NT2/D1 (cell line): ENCODE data around the gene RTP2.

Experiments
- DNase-seq: peaks from one replicate; pipeline ENCODE4 v3.0.0-alpha.2; 2011; ENCODE audit warnings: low read depth, low spot score
- H3K27me3 ChIP-seq: 2 replicates; pipeline ENCODE4 v1.6.0; 2011; ENCODE audit warnings: mild to moderate bottlenecking; ENCODE audit not compliant: insufficient read length, insufficient read depth
- H3K36me3 ChIP-seq: 2 replicates; pipeline ENCODE4 v1.6.1; 2011; ENCODE audit warnings: mild to moderate bottlenecking, low read length, mixed read lengths; ENCODE audit not compliant: insufficient read depth, insufficient read length
- H3K4me1 ChIP-seq: 2 replicates; pipeline ENCODE4 v1.5.1; 2011; ENCODE audit not compliant: insufficient read depth, insufficient read length
- H3K4me3 ChIP-seq: 2 replicates; pipeline ENCODE4 v1.5.1; 2011; ENCODE audit warnings: low read depth; ENCODE audit not compliant: insufficient read length
- H3K9ac ChIP-seq: 2 replicates; pipeline ENCODE4 v1.6.0; 2011; ENCODE audit warnings: low read depth; ENCODE audit not compliant: insufficient read length
- H3K9me3 ChIP-seq: 2 replicates; pipeline ENCODE4 v1.5.1; 2011; ENCODE audit warnings: mild to moderate bottlenecking, low read length; ENCODE audit not compliant: insufficient read depth
- SUZ12 ChIP-seq: IDR thresholded peaks from 2 replicates; pipeline ENCODE4 v1.6.1; 2011; ENCODE audit not compliant: insufficient read length, insufficient read depth; ENCODE audit errors: extremely low read depth
- YY1 ChIP-seq: IDR thresholded peaks from 2 replicates; pipeline ENCODE4 v1.6.1; 2011; ENCODE audit not compliant: insufficient read length, insufficient read depth
- ZNF274 ChIP-seq: IDR thresholded peaks from 2 replicates; pipeline ENCODE4 v1.6.1; 2011; ENCODE audit warnings: mild to moderate bottlenecking, low read depth, low read length

The RTP2 gene

DNA sequence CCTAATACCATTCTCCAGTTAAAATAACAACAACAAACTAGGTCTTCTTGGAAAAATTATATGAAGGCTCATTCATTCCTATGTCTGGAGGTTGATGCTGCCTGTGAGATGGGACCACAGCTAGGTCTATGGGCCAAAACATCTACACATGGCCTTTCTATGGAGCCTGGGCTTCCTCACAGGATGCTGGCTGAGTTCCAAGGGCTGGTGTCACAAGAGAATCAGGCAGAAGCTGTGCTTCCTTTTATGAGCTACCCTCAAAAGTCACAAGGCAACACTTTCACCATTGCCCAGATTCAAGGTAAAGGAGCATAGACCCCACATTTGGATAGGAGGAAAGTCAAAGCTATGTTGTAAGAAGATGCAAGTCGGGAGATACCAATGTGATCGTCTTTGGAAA lies 4.6 kb upstream of the RTP2 start:
- Histone ChIP-seq H3K4me3 (no peak overlapping the region), H3K4me1 (no peaks in the 10 kb centered on the region), H3K36me3 (no peaks in the 10 kb centered on the region), H3K27me3 (no peaks in the 10 kb centered on the region), H3K9me3 (no peaks in the 10 kb centered on the region), H3K9ac (no peak overlapping the region)
- DNase-seq = no peak
- TF ChIP-seq ZNF274 (no peak), SUZ12 (no peak), YY1 (no peak)

DNA sequence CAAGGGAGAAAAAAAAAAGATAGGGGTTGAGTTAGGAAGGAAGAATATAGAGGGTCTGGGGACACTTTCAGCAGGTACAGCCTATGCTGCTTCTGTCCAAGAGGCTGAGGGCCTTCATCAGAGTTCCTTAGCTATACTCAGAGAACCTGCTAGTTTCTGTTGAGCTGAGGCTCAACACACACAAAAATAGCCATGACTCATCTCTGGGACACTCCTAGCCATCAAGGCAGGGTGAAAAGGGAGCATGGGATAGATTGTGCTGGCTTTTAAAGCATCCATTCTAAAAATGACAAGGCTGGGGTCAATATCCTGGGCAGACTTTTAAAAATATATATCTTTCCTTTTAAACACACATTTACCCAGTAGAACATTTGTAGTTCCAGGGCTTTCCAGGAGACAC lies 2.8 kb upstream of the RTP2 start:
- no peaks in the 10 kb centered on the region for H3K9me3 ChIP-seq
- H3K36me3 ChIP-seq = no peaks in the 10 kb centered on the region
- H3K9ac ChIP-seq = no peak overlapping the region
- H3K4me1 ChIP-seq = no peaks in the 10 kb centered on the region
- no peak for TF ChIP-seq YY1
- no peak for TF ChIP-seq ZNF274
- no peak for TF ChIP-seq SUZ12
- no peak overlapping the region for H3K4me3 ChIP-seq
- no peaks in the 10 kb centered on the region for H3K27me3 ChIP-seq
- no peak for DNase-seq

- TF ChIP-seq ZNF274 (no peak), SUZ12 (no peak), YY1 (no peak)
- Histone ChIP-seq H3K4me3 (no peak overlapping the region), H3K9ac (no peak overlapping the region), H3K36me3 (no peaks in the 10 kb centered on the region), H3K4me1 (no peaks in the 10 kb centered on the region), H3K9me3 (no peaks in the 10 kb centered on the region), H3K27me3 (no peaks in the 10 kb centered on the region)
- no peak for DNase-seq
Measured at GRCh38 chr3:187700249-187700648, 2.1 kb downstream of the RTP2 start.

DNA sequence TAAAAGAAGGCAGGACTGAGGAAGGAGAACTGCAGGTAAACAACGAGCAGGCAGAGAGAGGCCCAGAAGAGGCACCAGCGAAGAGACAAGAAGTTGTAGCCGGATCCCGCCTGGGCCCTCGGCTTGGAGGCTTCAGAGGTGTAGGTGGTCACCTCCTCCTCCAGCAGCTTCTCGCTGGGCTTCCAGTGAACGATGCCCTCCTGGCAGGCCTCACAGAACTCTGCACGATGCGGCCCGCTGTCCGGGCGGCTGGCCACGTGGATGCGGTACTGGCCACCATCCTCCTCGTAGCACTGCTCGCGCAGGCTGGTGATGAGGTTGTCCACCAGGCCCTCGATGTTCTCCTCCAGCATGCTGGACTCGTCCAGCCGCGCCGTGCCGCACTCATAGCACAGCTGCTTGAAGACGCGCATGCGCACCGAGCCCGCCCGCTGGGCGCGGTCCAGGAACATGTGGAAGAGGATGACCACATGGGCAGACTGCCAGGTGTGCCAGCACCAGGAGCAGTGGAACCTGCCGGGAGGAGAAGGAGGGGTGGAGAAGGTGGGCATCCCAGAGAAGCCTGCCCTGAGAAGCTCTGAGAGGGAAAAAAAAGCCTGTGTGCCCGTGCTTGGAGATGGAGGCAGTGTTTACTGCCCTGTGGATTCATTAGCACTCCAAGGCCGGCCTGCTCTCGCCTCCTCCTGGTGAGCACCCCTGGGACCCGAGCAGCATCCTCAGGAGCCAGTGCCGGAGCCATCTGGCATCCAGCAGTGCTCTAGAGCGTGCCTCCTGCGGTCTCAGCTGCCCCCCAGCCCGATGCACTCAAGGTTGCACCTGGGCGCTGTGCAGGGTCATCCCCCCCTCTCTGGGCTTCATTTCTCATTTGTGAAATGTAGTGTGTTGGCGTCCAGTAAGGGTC lies 3.6 kb downstream of the RTP2 start:
- TF ChIP-seq YY1 = no peak
- TF ChIP-seq SUZ12 = no peak
- no peak for TF ChIP-seq ZNF274
- no peaks in the 10 kb centered on the region for H3K9me3 ChIP-seq
- H3K4me1 ChIP-seq = no peaks in the 10 kb centered on the region
- no peaks in the 10 kb centered on the region for H3K27me3 ChIP-seq
- H3K36me3 ChIP-seq = no peaks in the 10 kb centered on the region
- H3K9ac ChIP-seq = no peak overlapping the region
- H3K4me3 ChIP-seq = no peak overlapping the region
- DNase-seq = no peak

GRCh38 chr3:187696021-187696420 lies 6.3 kb downstream of the RTP2 start:
- no peaks in the 10 kb centered on the region for H3K27me3 ChIP-seq
- no peak for TF ChIP-seq YY1
- no peak for TF ChIP-seq ZNF274
- no peak for TF ChIP-seq SUZ12
- no peaks in the 10 kb centered on the region for H3K9me3 ChIP-seq
- no peaks in the 10 kb centered on the region for H3K36me3 ChIP-seq
- DNase-seq = no peak
- no peak overlapping the region for H3K4me3 ChIP-seq
- no peaks in the 10 kb centered on the region for H3K4me1 ChIP-seq
- no peak overlapping the region for H3K9ac ChIP-seq

GRCh38 chr3:187695449-187695848 lies 6.9 kb downstream of the RTP2 start:
- Histone ChIP-seq H3K27me3 (no peaks in the 10 kb centered on the region), H3K4me3 (no peak overlapping the region), H3K36me3 (no peaks in the 10 kb centered on the region), H3K9me3 (no peaks in the 10 kb centered on the region), H3K4me1 (no peaks in the 10 kb centered on the region), H3K9ac (no peak overlapping the region)
- no peak for TF ChIP-seq SUZ12
- TF ChIP-seq YY1 = no peak
- TF ChIP-seq ZNF274 = no peak
- no peak for DNase-seq

DNA sequence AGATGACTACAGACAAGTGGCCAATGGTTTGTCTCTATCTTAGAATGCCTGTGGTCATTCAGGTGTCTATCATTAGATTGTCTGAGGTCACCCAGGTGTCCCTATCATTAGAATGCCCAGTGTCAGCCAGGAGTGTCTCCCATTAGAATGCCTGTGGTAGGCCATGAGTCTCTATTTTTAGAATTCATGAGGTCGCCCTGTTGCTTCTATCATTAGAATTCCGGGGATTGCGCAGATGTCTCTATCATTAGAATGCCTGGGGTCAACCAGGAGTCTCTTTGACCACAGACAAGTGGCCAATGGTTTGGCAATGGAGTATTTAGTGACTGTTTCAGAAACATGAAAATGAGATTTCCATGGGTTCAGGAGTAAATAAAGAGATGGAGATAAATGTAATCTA lies 7.6 kb downstream of the RTP2 start:
- H3K9me3 ChIP-seq = no peaks in the 10 kb centered on the region
- no peaks in the 10 kb centered on the region for H3K27me3 ChIP-seq
- TF ChIP-seq ZNF274 = no peak
- no peak for TF ChIP-seq SUZ12
- no peak for TF ChIP-seq YY1
- no peak for DNase-seq
- H3K36me3 ChIP-seq = no peaks in the 10 kb centered on the region
- H3K4me3 ChIP-seq = no peak overlapping the region
- H3K4me1 ChIP-seq = no peaks in the 10 kb centered on the region
- H3K9ac ChIP-seq = no peak overlapping the region

DNA sequence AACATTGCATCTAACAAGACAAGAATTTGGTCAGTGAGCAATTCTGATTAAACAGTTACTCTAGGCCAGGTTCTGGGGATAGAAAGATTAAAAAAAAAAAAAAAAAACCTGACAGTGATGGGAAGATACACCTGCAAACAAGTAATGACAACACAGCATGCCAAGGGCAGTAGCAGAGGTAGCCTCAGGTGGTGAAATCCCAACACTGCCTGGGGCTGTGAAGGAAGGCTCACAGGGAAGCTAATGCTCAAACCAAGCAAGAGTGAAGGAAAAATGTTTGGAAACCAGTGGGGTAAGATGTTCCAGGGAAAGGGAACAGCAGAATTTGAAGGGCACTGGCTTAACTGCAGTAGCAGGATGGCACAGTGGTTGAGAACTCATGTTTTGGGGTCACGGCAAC lies 8.9 kb downstream of the RTP2 start:
- Histone ChIP-seq H3K4me3 (no peak overlapping the region), H3K9me3 (no peaks in the 10 kb centered on the region), H3K9ac (no peak overlapping the region), H3K4me1 (no peaks in the 10 kb centered on the region), H3K27me3 (no peaks in the 10 kb centered on the region), H3K36me3 (no peaks in the 10 kb centered on the region)
- no peak for TF ChIP-seq YY1
- DNase-seq = no peak
